B cell (primary cell): ENCODE data around the gene CNST.

Source experiments
- CTCF ChIP-seq: fragments of 200-600 bp; IDR thresholded peaks from one replicate; pipeline ENCODE4 v1.8.0; 2022; ENCODE audit warnings: antibody characterized with exemption, mild to moderate bottlenecking
- EZH2 ChIP-seq: IDR thresholded peaks from 2 replicates; pipeline ENCODE4 v1.6.1; 2012; ENCODE audit warnings: borderline replicate concordance, low read depth, mild to moderate bottlenecking, moderate library complexity, low read length; ENCODE audit not compliant: insufficient read depth, poor library complexity, severe bottlenecking

- TF ChIP-seq CTCF (no peak), EZH2 (no peak)
Observed at GRCh38 chr1:246559310-246559709, 6.9 kb upstream of the CNST start.
